Measurements from ENCODE around the gene ATP5ME.
"Not testable (repeated sequence)": the region's sequence is repeated elsewhere in the genome, so short reads cannot be mapped to it uniquely, and the experiment has no call there.

The ATP5ME gene

GRCh38 chr4:683247-683897 lies 9.3 kb upstream of the ATP5ME start:
- DNase-seq = no peak

GRCh38 chr4:682490-683172 lies 8.6 kb upstream of the ATP5ME start:
- DNase-seq = no peak

- DNase-seq = peak; percentile 37
These were observed 7.8 kb upstream of the ATP5ME start for GRCh38 chr4:681736-682451.

- peak; percentile 61 for DNase-seq
These were observed 7.0 kb upstream of the ATP5ME start for GRCh38 chr4:680928-681645.

GRCh38 chr4:680551-680927 lies 6.5 kb upstream of the ATP5ME start:
- no peak for DNase-seq

GRCh38 chr4:680091-680490 lies 6.0 kb upstream of the ATP5ME start:
- DNase-seq = no peak

GRCh38 chr4:679629-680028 lies 5.6 kb upstream of the ATP5ME start:
- no peak for DNase-seq

DNA sequence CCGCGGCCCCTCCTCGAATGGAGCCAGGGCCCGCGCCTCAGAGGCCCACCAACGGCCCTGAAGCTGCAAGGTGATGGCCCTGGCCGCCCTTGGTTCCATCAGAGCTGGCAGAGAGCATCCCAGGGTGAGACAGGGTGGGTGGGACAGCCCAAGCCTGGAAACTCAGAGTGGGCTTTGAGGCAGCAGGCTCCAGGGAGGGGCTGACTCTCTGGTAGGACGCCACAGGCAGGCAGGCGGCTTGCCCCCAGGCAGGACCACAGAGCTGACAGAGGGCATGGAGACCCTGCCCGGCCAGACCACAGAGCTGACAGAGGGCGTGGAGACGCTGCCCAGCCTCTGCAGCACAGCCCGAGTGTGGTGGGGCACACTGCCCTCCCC lies 5.0 kb upstream of the ATP5ME start:
- DNase-seq = no peak

GRCh38 chr4:678331-679103 lies 4.4 kb upstream of the ATP5ME start:
- no peak for DNase-seq

GRCh38 chr4:677431-678293 lies 3.6 kb upstream of the ATP5ME start:
- no peak for DNase-seq

GRCh38 chr4:676871-677235 lies 2.8 kb upstream of the ATP5ME start:
- DNase-seq = no peak

- no peak for DNase-seq
These were observed 2.1 kb upstream of the ATP5ME start for GRCh38 chr4:675980-676870.

DNA sequence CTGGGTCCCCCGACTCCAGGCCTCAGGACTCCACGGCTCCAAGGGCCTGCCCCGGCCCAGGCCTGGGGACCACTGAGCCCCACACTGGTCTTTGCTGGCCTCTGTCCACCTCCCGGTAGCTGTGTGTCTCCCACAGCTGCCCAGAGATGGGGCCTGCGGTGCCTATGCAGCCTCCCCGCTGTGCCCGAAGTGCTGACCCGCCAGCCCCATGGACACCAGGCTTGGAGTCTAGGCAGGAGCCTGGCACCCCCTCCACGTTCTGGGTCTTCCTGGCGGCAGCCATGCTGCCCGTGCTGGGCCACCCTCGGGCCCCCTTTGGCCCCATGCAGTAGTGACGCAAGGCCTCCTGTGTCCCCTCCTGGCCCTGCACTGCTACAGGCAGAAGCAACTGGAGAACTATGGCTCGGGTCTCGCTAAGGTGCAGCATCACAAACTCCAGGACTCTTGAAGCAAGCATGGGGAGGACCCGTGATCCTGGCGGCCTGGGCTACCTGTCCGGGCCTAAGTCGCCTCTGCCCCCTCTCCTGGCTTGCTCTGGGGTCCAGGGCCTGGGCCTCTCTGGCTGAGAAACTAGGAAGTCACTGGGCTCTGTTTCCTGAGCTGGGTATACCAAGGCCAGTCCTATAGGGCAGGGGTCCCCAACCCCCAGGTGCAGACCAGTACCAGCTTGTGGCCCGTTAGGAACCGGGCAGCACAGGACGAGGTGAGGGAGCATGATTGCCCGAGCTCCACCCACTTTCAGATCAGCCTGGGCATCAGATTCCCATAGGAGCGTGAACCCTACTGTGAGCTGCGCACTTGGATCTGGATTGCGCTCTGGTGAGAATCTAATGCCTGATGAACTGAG lies 1.2 kb upstream of the ATP5ME start:
- DNase-seq = no peak

DNA sequence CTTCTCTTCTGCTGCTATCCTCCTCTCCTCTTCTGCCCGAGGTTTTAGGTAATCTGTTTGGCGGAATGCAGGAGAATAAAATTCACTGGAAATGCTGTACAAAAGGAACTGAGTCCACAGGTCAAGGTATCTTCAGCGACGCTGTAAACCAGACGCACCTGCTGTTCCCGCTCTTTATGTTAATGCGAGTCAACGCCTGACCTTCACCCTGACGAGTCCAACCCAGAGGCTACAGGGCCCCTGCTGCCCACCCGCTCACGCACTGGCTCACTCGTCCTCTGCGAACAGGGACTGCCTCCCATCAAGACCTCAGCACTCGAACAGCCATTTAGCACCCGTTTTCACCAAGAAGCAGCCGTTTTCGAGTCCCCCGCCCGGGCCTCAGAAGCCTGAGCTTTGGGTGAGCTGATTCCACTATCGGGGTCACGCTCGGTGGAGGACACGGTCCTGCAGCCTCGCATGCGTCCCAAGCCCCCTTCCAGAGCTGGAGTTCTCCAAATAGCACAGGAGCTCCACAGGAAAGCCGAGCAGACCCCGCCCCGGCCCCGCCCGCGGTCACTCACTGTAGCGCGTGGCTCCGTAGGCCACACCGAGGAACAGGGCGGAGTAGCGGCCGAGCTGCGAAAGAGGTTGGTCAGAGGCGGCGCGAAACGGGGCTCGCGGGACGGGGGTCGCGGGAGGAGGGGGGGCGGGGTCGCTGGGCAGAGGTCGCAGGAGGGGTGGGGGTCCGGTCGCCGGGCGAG lies 556 bp downstream of the ATP5ME start:
- no peak for DNase-seq

DNA sequence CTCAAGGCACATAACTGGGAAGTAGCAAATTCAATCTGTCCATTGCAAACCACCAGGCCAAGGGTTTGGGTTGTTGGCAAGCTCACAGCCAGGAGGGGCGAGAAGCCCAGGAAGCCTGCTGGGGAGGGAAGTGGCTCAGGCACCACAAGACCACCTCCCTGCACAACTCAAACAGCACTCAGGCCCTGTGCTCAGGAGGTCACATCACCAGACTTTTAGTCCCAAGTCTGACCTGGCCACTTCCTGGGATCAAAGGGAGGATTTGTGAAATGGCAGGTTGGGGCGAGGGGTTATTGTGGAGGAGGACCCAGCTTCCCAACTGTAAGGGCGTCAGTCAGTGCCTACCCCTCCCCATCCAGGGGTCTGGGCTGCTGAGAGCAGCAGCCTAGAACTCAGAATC lies 2.3 kb downstream of the ATP5ME start:
- DNase-seq = no peak

DNA sequence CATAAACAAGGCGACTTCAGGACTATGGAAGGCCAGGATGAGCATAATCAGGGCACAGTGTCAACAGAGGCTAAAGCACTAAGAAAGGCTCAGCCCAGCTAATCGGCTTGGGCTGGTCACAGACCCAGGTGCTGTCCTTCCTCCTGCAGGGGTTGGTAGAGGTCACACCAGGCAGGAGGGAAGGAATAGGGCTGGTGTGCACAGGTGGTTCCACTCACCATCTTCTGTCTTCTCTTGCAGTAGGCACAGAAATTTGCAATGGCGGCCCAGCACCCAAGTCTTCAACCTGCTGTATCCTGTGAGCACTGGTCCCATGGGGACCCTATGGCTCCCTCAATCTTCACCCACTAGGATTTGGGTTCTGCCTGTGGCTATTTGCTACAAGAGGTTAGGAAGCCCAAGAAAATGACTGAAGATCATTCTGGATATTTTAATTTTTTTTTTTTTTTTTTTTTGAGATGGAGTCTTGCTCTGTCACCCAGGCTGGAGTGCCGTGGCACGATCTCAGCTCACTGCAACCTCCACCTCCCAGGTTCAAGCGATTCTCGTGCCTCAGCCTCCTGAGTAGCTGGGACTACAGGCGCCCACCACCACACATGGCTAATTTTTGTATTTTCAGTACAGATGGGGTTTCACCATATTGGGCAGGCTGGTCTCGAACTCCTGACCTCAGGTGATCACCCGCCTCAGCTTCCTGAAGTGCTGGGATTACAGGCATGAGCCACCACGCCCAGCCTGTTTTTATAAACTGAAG lies 4.1 kb downstream of the ATP5ME start:
- DNase-seq = not testable (repeated sequence)

DNA sequence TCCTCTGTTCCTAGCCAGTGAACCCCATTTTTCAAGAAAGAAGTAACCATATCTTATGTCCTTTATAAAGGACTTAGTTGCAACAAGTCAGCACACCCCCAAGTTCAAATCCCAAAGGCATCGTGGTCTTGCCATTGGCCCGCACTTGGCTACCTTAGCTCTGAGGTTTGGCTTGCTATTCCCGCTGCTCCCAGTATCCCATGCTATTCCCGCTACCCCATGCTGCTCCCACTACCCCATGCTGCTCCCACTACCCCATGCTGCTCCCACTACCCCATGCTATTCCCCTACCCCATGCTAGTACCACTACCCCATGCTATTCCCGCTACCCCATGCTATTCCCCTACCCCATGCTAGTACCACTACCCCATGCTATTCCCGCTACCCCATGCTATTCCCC lies 5.9 kb downstream of the ATP5ME start:
- DNase-seq = not testable (repeated sequence)

GRCh38 chr4:667545-667925 lies 6.5 kb downstream of the ATP5ME start:
- no peak for DNase-seq
